HEK293 (cell line): ENCODE results near the gene UBL4A.
A peak's percentile ranks its signal among the peaks of the same experiment; 100 is the strongest.

Experiments used
- CTCF ChIA-PET: fragments of 350-600 bp; formaldehyde crosslinking; extraction: SDS; loops from one replicate; lab custom pipeline; 2021; ENCODE audit warnings: antibody characterized with exemption; lab: Yijun Ruan, JAX
- POLR2A ChIA-PET: fragments of 300-600 bp; formaldehyde crosslinking; extraction: SDS; loops from one replicate; lab custom pipeline; 2020; ENCODE audit warnings: antibody characterized with exemption, inconsistent platforms; lab: Yijun Ruan, JAX
- H3K27ac ChIP-seq: fragments of 200-500 bp; sonication (Bioruptor generic); 2 replicates; pipeline ENCODE4 v1.5.1; 2014; ENCODE audit warnings: low read depth, low read length, control low read depth, inconsistent platforms; ENCODE audit errors: extremely low read depth
- H3K36me3 ChIP-seq, 2 experiments: fragments of 200-500 bp in 1 of 2; sonication (Bioruptor generic) in 1 of 2; 1 replicate in 1 of 2; 2 replicates in 1 of 2; pipeline ENCODE4 v1.5.1; 2014 to 2017; ENCODE audit warnings: inconsistent platforms in 2 of 2, low read length in 2 of 2; ENCODE audit not compliant: control insufficient read depth in 2 of 2, insufficient read depth in 1 of 2
- H3K4me1 ChIP-seq: fragments of 200-500 bp; sonication (Bioruptor generic); 2 replicates; pipeline ENCODE4 v1.5.1; 2014; ENCODE audit warnings: mild to moderate bottlenecking, low read length, inconsistent platforms; ENCODE audit not compliant: control insufficient read depth, insufficient read depth
- H3K4me3 ChIP-seq: 2 replicates; pipeline ENCODE4 v1.5.1; 2011; ENCODE audit warnings: low read depth, mild to moderate bottlenecking, control low read depth, low read length, moderate library complexity
- H3K9me3 ChIP-seq: fragments of 200-500 bp; sonication (Bioruptor generic); 2 replicates; pipeline ENCODE4 v1.5.1; 2014; ENCODE audit warnings: low read depth, low read length, inconsistent platforms; ENCODE audit not compliant: control insufficient read depth, insufficient read depth
- EGR2 ChIP-seq: fragments of 450-650 bp; formaldehyde crosslinking; IDR thresholded peaks from 2 replicates; pipeline ENCODE4 v1.5.1; 2016; ENCODE audit warnings: low read depth, missing biosample characterization, missing genetic modification characterization
- GLIS2 ChIP-seq: fragments of 450-650 bp; formaldehyde crosslinking; IDR thresholded peaks from 2 replicates; pipeline ENCODE4 v1.5.1; 2016; ENCODE audit warnings: missing biosample characterization, missing genetic modification characterization
- HIC1 ChIP-seq: fragments of 450-650 bp; formaldehyde crosslinking; IDR thresholded peaks from 2 replicates; pipeline ENCODE4 v1.5.1; 2016; ENCODE audit warnings: missing biosample characterization, missing genetic modification characterization
- HOXC10 ChIP-seq: sonication (generic); formaldehyde crosslinking; IDR thresholded peaks from 2 replicates; pipeline ENCODE4 v1.8.1; 2023; ENCODE audit warnings: mild to moderate bottlenecking, missing genetic modification reagents
- SP7 ChIP-seq: fragments of 450-650 bp; formaldehyde crosslinking; IDR thresholded peaks from 2 replicates; pipeline ENCODE4 v1.5.1; 2016; ENCODE audit warnings: missing biosample characterization, missing genetic modification characterization
- TCF7L2 ChIP-seq: IDR thresholded peaks from 2 replicates; pipeline ENCODE4 v1.6.1; 2011; ENCODE audit warnings: low read depth, mild to moderate bottlenecking, inconsistent platforms, low read length, moderate library complexity, borderline replicate concordance
- ZBTB17 ChIP-seq: fragments of 450-650 bp; formaldehyde crosslinking; IDR thresholded peaks from 2 replicates; pipeline ENCODE4 v1.5.1; 2016; ENCODE audit warnings: missing biosample characterization, missing genetic modification characterization
- ZBTB49 ChIP-seq: fragments of 450-650 bp; formaldehyde crosslinking; IDR thresholded peaks from 2 replicates; pipeline ENCODE4 v1.5.1; 2016; ENCODE audit warnings: missing biosample characterization, missing genetic modification characterization, low read depth
- ZNF140 ChIP-seq: fragments of 450-650 bp; formaldehyde crosslinking; IDR thresholded peaks from 2 replicates; pipeline ENCODE4 v1.5.1; 2016; ENCODE audit warnings: missing biosample characterization, missing genetic modification characterization
- ZNF157 ChIP-seq: fragments of 450-650 bp; formaldehyde crosslinking; IDR thresholded peaks from 2 replicates; pipeline ENCODE4 v1.5.1; 2016; ENCODE audit warnings: missing biosample characterization, missing genetic modification characterization
- ZNF394 ChIP-seq: fragments of 450-650 bp; formaldehyde crosslinking; IDR thresholded peaks from 2 replicates; pipeline ENCODE4 v1.5.1; 2016; ENCODE audit warnings: missing biosample characterization, missing genetic modification characterization, mild to moderate bottlenecking, moderate library complexity, borderline replicate concordance
- ZNF473 ChIP-seq: fragments of 450-650 bp; formaldehyde crosslinking; IDR thresholded peaks from 2 replicates; pipeline ENCODE4 v1.5.1; 2017; ENCODE audit warnings: missing biosample characterization, missing genetic modification characterization
- ZNF510 ChIP-seq: fragments of 450-650 bp; formaldehyde crosslinking; IDR thresholded peaks from 2 replicates; pipeline ENCODE4 v1.5.1; 2018; ENCODE audit warnings: mild to moderate bottlenecking, missing genetic modification characterization, missing biosample characterization; ENCODE audit not compliant: insufficient replicate concordance
- ZNF560 ChIP-seq: fragments of 450-650 bp; formaldehyde crosslinking; IDR thresholded peaks from 2 replicates; pipeline ENCODE4 v1.5.1; 2017; ENCODE audit warnings: missing biosample characterization, missing genetic modification characterization, borderline replicate concordance
- ZNF580 ChIP-seq: fragments of 450-650 bp; formaldehyde crosslinking; IDR thresholded peaks from 2 replicates; pipeline ENCODE4 v1.5.1; 2016; ENCODE audit warnings: missing biosample characterization, missing genetic modification characterization
- ZNF629 ChIP-seq: fragments of 450-650 bp; formaldehyde crosslinking; IDR thresholded peaks from 2 replicates; pipeline ENCODE4 v1.5.1; 2017; ENCODE audit warnings: missing biosample characterization, missing genetic modification characterization
- ZNF658 ChIP-seq: fragments of 450-650 bp; formaldehyde crosslinking; IDR thresholded peaks from 2 replicates; pipeline ENCODE4; 2016; ENCODE audit warnings: missing biosample characterization, missing genetic modification characterization
- ZNF747 ChIP-seq: fragments of 450-650 bp; formaldehyde crosslinking; IDR thresholded peaks from 2 replicates; pipeline ENCODE4 v1.5.1; 2016; ENCODE audit warnings: missing biosample characterization, missing genetic modification characterization
- ZNF837 ChIP-seq: fragments of 450-650 bp; formaldehyde crosslinking; IDR thresholded peaks from 2 replicates; pipeline ENCODE4 v1.5.1; 2016; ENCODE audit warnings: missing biosample characterization, missing genetic modification characterization
- ZSCAN23 ChIP-seq: fragments of 450-650 bp; formaldehyde crosslinking; IDR thresholded peaks from 2 replicates; pipeline ENCODE4 v1.5.1; 2016; ENCODE audit warnings: missing biosample characterization, missing genetic modification characterization
- TF ChIP-seq, protein P1 (sequence below): fragments of 450-650 bp; formaldehyde crosslinking; optimal IDR thresholded peaks from 2 replicates; pipeline ENCODE3; 2016; ENCODE audit warnings: missing biosample characterization, mild to moderate bottlenecking, missing genetic modification characterization
- TF ChIP-seq, protein P2 (sequence below): fragments of 450-650 bp; formaldehyde crosslinking; IDR thresholded peaks from 2 replicates; pipeline ENCODE4 v1.5.1; 2016; ENCODE audit warnings: missing biosample characterization, missing genetic modification characterization

UBL4A gene

DNA sequence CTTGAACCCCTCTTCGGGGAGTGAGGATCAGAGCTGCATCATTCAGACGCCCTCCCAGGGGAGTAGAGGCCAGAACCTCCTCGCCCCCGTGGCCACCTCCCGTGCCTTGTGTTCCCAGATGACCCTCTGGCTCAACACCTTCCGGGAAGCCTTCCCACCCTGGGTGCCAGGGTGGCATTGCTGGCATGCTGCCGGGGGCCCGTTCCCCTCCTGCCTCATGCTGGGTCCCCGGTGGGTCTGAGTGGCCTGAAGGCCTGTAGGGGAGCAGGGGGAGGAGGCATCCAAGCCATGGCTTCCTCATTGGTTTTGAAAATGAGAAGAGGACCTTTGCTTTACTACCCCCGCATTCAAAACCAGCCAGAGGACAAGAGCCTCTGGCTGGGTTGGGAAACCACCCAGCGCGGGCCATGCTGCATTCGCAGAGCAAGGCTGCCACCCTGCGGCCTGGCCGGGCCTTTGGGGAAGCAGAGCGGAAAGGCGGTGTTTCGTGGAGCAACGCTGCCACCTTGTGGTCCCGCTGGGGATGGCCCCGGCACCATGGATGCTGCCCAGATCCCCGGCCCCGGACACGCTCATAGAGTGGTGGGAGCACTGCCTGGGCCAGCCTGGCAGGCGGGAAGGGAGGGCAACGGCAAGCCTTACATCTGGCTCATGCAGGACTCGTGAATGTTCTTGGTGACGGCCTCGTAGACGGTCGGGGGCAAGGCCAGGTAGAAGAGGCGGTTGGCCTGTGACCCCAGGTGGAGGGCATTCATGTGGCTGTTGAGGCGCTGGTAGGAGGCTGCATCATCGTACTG, 48.3 kb upstream of the UBL4A start (continued):
- TF ChIP-seq ZBTB49 (tag by site-specific recombination) (no peak), ZNF157 (tag by site-specific recombination) (no peak), ZBTB17 (tag by site-specific recombination) (peak; percentile 72), ZNF510 (tag by site-specific recombination) (no peak), EGR2 (tag by site-specific recombination) (peak; percentile 29; the same call in 1 of the 2 replicates), ZNF140 (tag by site-specific recombination) (no peak), GLIS2 (tag by site-specific recombination) (peak; percentile 60), TCF7L2 (no peak), ZNF473 (tag by site-specific recombination) (no peak), HOXC10 (0 out of 2 replicates have a peak, but pooled peaks have one; percentile 79), ZNF394 (tag by site-specific recombination) (peak; percentile 44; the same call in 1 of the 2 replicates), SP7 (tag by site-specific recombination) (peak; percentile 73), ZNF560 (tag by site-specific recombination) (no peak), ZNF629 (tag by site-specific recombination) (peak; percentile 60), ZNF580 (no peak), ZNF837 (tag by site-specific recombination) (no peak), ZSCAN23 (tag by site-specific recombination) (0 out of 2 replicates have a peak, but pooled peaks have one; percentile 26)
- TF ChIP-seq, protein P1, sequence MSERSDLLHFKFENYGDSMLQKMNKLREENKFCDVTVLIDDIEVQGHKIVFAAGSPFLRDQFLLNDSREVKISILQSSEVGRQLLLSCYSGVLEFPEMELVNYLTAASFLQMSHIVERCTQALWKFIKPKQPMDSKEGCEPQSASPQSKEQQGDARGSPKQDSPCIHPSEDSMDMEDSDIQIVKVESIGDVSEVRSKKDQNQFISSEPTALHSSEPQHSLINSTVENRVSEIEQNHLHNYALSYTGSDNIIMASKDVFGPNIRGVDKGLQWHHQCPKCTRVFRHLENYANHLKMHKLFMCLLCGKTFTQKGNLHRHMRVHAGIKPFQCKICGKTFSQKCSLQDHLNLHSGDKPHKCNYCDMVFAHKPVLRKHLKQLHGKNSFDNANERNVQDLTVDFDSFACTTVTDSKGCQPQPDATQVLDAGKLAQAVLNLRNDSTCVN (tag by site-specific recombination), result peak; percentile 36
- TF ChIP-seq, all 188 proteins: peak for 41

- Histone ChIP-seq H3K9me3 (no peaks in the 10 kb centered on the region), H3K4me3 (no peak overlapping the region), H3K27ac (no peak overlapping the region), H3K4me1 (no peaks in the 10 kb centered on the region), H3K36me3 (peaks cover 0 to 50% of the 10 kb centered on the region in 2 experiments; a peak in 1 of 3 replicates)
- TF ChIP-seq ZNF658 (tag by site-specific recombination), result no peak
- TF ChIP-seq HIC1, result peak; percentile 46; the same call in 1 of the 2 replicates
- TF ChIP-seq, protein P2, sequence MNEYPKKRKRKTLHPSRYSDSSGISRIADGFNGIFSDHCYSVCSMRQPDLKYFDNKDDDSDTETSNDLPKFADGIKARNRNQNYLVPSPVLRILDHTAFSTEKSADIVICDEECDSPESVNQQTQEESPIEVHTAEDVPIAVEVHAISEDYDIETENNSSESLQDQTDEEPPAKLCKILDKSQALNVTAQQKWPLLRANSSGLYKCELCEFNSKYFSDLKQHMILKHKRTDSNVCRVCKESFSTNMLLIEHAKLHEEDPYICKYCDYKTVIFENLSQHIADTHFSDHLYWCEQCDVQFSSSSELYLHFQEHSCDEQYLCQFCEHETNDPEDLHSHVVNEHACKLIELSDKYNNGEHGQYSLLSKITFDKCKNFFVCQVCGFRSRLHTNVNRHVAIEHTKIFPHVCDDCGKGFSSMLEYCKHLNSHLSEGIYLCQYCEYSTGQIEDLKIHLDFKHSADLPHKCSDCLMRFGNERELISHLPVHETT (tag by site-specific recombination), result no peak
- TF ChIP-seq ZNF473 (tag by site-specific recombination), result no peak
- TF ChIP-seq ZNF747 (tag by site-specific recombination), result no peak
- ChIA-PET CTCF (interaction anchor here (0.6 to 2.0 kb wide), 7 partner anchors 12 to 519 kb away, joined by 3 to 8 read pairs (median 3); partner anchors contain the start of gene RPL10), POLR2A (interaction anchor here (1.0 kb wide), 1 partner anchor 135 kb away, joined by 4 read pairs; the partner anchor contains the start of gene RPL10)
Observed at GRCh38 chrX:154532690-154533089, 46.3 kb upstream of the UBL4A start.
